HG02973 (cell line): ENCODE measurements around the gene LCE1F.

Experiments used
- ATAC-seq: cut with Tn5 transposase; IDR thresholded peaks from one replicate; pipeline ENCODE4 v1.9.1; 2021; ENCODE audit warnings: moderate library complexity; ENCODE audit not compliant: unreplicated experiment

The LCE1F gene

GRCh38 chr1:152770411-152770810, 4.5 kb upstream of the LCE1F start:
- no peak for ATAC-seq

GRCh38 chr1:152776361-152776760, 1.4 kb downstream of the LCE1F start:
- ATAC-seq, result no peak

GRCh38 chr1:152777510-152778137, 2.7 kb downstream of the LCE1F start:
- no peak for ATAC-seq

DNA sequence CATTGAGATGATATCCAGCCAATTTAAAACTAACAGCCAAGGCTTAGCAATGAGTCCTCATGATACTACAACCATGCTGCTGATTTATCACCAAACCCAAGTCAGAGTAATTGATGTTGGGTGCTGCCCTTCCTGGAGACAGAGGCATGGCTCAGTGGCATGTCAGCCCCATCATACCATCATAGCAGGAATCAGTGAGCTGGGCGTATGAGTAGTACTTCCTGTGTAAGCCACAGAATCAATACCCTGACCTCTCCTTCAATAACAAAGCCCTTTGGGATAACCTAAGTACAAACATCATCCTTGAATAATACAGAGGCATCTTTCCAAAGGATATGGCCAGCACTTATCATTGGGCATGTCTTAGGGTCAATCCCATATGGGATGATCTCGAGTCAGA, 8.2 kb downstream of the LCE1F start:
- no peak for ATAC-seq

DNA sequence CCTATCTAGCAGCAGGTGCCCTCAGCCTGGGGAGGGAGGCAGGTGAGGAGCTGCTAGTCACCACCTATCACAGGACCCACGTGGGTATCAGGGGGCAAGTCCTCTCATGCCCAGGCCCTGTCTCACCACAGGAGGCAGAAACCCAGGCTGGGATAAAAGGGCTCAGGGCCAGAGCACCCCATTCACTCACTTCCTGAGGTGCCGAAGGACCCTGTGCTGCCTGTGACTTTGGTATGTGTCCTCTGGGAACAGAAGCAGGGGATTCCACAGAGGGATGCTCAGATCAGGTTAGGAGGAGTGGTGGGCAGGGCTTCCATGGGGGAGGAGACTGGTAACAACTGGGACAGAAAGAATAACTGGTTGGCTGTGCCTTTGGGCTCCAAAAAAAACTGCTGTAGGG, 11.1 kb downstream of the LCE1F start, which contains the start of gene LCE1E:
TSS of gene LCE1E (plus strand) at position 181 of the 400 bp plus-strand sequence. CDS start 1,043 bp downstream, outside the sequence.
- no peak for ATAC-seq

DNA sequence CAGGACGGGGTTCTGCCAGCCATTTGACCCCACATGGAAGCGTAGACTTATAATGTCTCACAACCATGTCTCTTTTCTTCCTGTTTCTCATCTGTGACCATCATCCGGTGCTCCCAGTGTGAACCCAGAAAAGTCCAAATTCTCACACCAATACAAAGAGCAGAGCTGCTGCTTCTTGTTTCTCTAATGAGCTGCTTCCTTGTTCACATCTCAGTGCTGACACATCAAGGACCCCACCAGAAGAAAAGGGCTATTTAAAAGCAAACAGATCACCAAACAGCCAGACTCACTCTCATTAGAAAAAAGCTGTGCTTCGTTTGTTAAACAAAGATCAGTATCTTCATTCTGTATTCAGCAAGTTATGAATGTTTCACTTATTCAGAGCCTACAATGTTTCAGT, 20.7 kb downstream of the LCE1F start:
- ATAC-seq, result no peak

- no peak for ATAC-seq
These were observed 21.5 kb downstream of the LCE1F start, which contains the start of gene LCE1D for GRCh38 chr1:152796421-152796820. Gene LCE1D, plus strand, starts transcription at chr1:152796721. Its CDS starts 1,074 bp downstream, at chr1:152797795.

DNA sequence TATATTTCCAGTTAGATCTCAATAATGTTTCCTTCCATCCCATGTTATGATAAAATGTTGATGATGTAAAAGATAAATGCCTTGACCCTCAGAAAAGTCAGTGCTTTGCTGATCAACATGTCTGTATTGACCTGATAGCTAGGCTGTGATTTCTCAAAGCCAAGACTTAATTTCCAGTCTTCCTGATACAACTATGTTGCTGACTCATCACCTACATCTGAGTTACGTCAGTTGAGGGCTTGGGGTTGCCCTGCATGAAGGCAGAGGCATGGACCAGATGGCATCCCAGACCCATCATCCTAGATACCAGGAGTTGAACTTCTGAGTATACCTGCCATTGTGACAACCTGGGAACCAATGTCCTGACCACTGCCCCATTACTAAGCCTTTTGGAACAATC, 26.4 kb downstream of the LCE1F start:
- ATAC-seq, result no peak

GRCh38 chr1:152806576-152806975, 31.6 kb downstream of the LCE1F start, which contains the start of gene LCE1C:
Gene LCE1C, minus strand, starts transcription at chr1:152806651. Its CDS starts 1,173 bp downstream, at chr1:152805478.
- no peak for ATAC-seq

DNA sequence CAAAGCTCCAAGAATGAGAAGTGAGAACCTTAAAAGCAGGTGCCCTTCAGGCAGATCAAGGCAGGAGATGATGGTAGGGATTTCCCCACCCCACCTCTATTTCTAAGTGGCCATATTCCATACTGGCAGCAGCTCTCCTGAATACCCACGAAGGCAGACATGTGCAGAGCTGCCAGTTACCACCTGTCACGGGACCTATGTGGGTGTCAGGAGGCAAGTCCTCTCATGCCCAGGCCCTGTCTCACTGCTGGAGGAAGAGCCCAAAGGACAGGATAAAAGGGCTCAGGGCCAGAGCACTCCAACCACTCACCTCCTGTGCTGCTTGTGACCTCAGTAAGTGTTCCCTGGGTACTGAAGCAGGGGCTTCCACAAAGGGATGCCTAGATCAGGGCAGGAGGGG, 36.1 kb downstream of the LCE1F start:
- ATAC-seq, result no peak

- ATAC-seq, result no peak
These were observed 36.7 kb downstream of the LCE1F start, which contains the start of gene LCE1B for GRCh38 chr1:152811671-152812070. Gene LCE1B, plus strand, starts transcription at chr1:152811971. Its CDS starts 476 bp downstream, at chr1:152812447.

DNA sequence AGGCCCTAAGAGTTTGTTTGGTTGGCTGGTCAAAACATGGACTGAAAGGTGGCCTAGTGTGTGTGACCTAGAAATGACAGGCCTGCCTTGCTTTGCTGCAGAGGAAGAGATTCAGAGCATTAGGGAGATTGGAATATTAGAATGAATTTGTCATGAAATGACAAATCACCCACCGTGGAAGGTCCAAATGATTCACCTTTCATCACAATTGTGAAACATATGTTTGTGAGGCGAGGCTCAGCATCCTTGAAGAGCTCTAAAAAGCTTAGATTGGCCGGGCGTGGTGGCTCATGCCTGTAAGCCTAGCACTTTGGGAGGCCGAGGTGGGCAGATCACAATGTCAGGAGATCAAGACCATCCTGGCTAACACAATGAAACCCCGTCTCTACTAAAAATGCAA, 42.4 kb downstream of the LCE1F start:
- ATAC-seq, result no peak

GRCh38 chr1:152823294-152823693, 48.4 kb downstream of the LCE1F start:
- no peak for ATAC-seq

- ATAC-seq, result no peak
These were observed 50.0 kb downstream of the LCE1F start for GRCh38 chr1:152824964-152825363.
